Kidney epithelial cell (primary cell): ENCODE measurements around the gene RORB. TPM values are rescaled to one million over a fixed set of nuclear protein-coding genes. Genes with fewer than 3 reads are reported as not detected.

Source experiments
- DNase-seq: peaks from one replicate; pipeline ENCODE4 v3.0.0-alpha.2; 2010; ENCODE audit warnings: low read depth
- H3K27me3 ChIP-seq: 2 replicates; pipeline ENCODE4 v1.6.0; 2011; ENCODE audit warnings: low read length; ENCODE audit not compliant: control insufficient read depth, insufficient read depth
- H3K36me3 ChIP-seq: 2 replicates; pipeline ENCODE4 v1.5.1; 2011; ENCODE audit warnings: low read length; ENCODE audit not compliant: control insufficient read depth, insufficient read depth
- H3K4me3 ChIP-seq: 2 replicates; pipeline ENCODE4 v1.5.1; 2011; ENCODE audit warnings: low read depth, mild to moderate bottlenecking, control low read depth, low read length
- CTCF ChIP-seq: IDR thresholded peaks from 2 replicates; pipeline ENCODE4 v1.5.1; 2011; ENCODE audit warnings: mild to moderate bottlenecking, moderate library complexity, low read length, control low read depth, inconsistent platforms; ENCODE audit not compliant: insufficient read depth, poor library complexity, severe bottlenecking
- total RNA-seq: library from RNA; depleted of rRNA; stranded (reverse); fragments of >200 nt; gene quantifications from 2 replicates; pipeline ENCODE4 v1.2.3, GENCODE V29; 2015

RORB gene
- not detected in 2 replicates for total RNA-seq

- DNase-seq = peak; percentile 4
- H3K4me3 ChIP-seq = peak within 1 kb of the TSS; percentile 51
- H3K36me3 ChIP-seq = no peaks in the 10 kb centered on the region
- TF ChIP-seq CTCF = no peak
- H3K27me3 ChIP-seq = peaks cover 39% of the 10 kb centered on the region
Observed at GRCh38 chr9:74496819-74497747, at the start of gene RORB. TSS of gene RORB (plus strand) at chr9:74497335. CDS start at chr9:74497977, 642 bp downstream.

GRCh38 chr9:74447451-74448193 lies 49.5 kb upstream of the RORB start:
- H3K27me3 ChIP-seq = no peaks in the 10 kb centered on the region

GRCh38 chr9:74449060-74449459 lies 48.1 kb upstream of the RORB start:
- H3K27me3 ChIP-seq = no peaks in the 10 kb centered on the region
- no peak overlapping the region for H3K4me3 ChIP-seq
- H3K36me3 ChIP-seq = no peaks in the 10 kb centered on the region

More at GRCh38 chr9:74447451-74448193, 49.5 kb upstream of the RORB start:
- no peak for DNase-seq
- H3K4me3 ChIP-seq = no peak overlapping the region
- TF ChIP-seq CTCF = no peak
- no peaks in the 10 kb centered on the region for H3K36me3 ChIP-seq

GRCh38 chr9:74458832-74459231 lies 38.3 kb upstream of the RORB start:
- no peaks in the 10 kb centered on the region for H3K36me3 ChIP-seq
- no peak overlapping the region for H3K4me3 ChIP-seq
- no peak for DNase-seq
- no peak for TF ChIP-seq CTCF
- H3K27me3 ChIP-seq = no peaks in the 10 kb centered on the region

More at GRCh38 chr9:74449060-74449459, 48.1 kb upstream of the RORB start:
- DNase-seq = no peak
- no peak for TF ChIP-seq CTCF

GRCh38 chr9:74463825-74464224 lies 33.3 kb upstream of the RORB start:
- no peaks in the 10 kb centered on the region for H3K36me3 ChIP-seq
- H3K4me3 ChIP-seq = no peak overlapping the region
- H3K27me3 ChIP-seq = no peaks in the 10 kb centered on the region
- DNase-seq = no peak
- no peak for TF ChIP-seq CTCF
